Osteoblast (primary cell): ENCODE data around the gene HMCN1. TPM values are rescaled to one million over a fixed set of nuclear protein-coding genes. Genes with fewer than 3 reads are reported as not detected.
"Not testable (repeated sequence)": the region's sequence is repeated elsewhere in the genome, so short reads cannot be mapped to it uniquely, and the experiment has no call there.

Experiments used
- DNase-seq: peaks from one replicate; pipeline ENCODE4 v3.0.0; 2011; ENCODE audit warnings: low spot score, mixed read lengths; ENCODE audit not compliant: insufficient read length; ENCODE audit errors: missing footprints
- H2AFZ ChIP-seq: 2 replicates; pipeline ENCODE4 v1.6.0; 2011; ENCODE audit warnings: mild to moderate bottlenecking, low read length
- H3K27ac ChIP-seq: 2 replicates; pipeline ENCODE4 v1.5.1; 2011; ENCODE audit warnings: mild to moderate bottlenecking, low read depth, low read length, moderate library complexity
- H3K27me3 ChIP-seq: 2 replicates; pipeline ENCODE4 v1.6.0; 2012; ENCODE audit warnings: mild to moderate bottlenecking, control low read depth, inconsistent platforms, low read length, moderate library complexity; ENCODE audit not compliant: insufficient read depth
- H3K36me3 ChIP-seq: 2 replicates; pipeline ENCODE4 v1.5.1; 2011; ENCODE audit warnings: mild to moderate bottlenecking, low read length, control low read depth, moderate library complexity; ENCODE audit not compliant: insufficient read depth
- H3K4me1 ChIP-seq: 2 replicates; pipeline ENCODE4 v1.5.1; 2011; ENCODE audit warnings: mild to moderate bottlenecking, low read length, control low read depth, moderate library complexity; ENCODE audit not compliant: insufficient read depth
- H3K4me2 ChIP-seq: 2 replicates; pipeline ENCODE4 v1.6.0; 2011; ENCODE audit warnings: mild to moderate bottlenecking, low read length; ENCODE audit not compliant: insufficient read depth
- H3K4me3 ChIP-seq: fragments of 200-600 bp; sonication (generic); 3 replicates; pipeline ENCODE4 v1.5.1; 2012; ENCODE audit warnings: mild to moderate bottlenecking, low read length, inconsistent platforms; ENCODE audit not compliant: insufficient read depth
- H3K79me2 ChIP-seq: 2 replicates; pipeline ENCODE4 v1.6.0; 2012; ENCODE audit warnings: mild to moderate bottlenecking, low read length, control low read depth, inconsistent platforms; ENCODE audit not compliant: insufficient read depth
- H3K9me3 ChIP-seq: 2 replicates; pipeline ENCODE4 v1.5.1; 2011; ENCODE audit warnings: low read depth, low read length, control low read depth
- H4K20me1 ChIP-seq: 2 replicates; pipeline ENCODE4 v1.6.0; 2012; ENCODE audit warnings: mild to moderate bottlenecking, low read length, control low read depth; ENCODE audit not compliant: insufficient read depth
- total RNA-seq: library from RNA; depleted of rRNA; stranded (reverse); fragments of >200 nt; gene quantifications from 2 replicates; pipeline ENCODE4 v1.2.3, GENCODE V29; 2012
- TF ChIP-seq, protein P1 (sequence below): IDR thresholded peaks from 2 replicates; pipeline ENCODE4 v1.5.1; 2011; ENCODE audit warnings: mild to moderate bottlenecking, low read depth, low read length, moderate library complexity; ENCODE audit errors: extremely low read depth

The HMCN1 gene
- total RNA-seq, 1 donor: 178 TPM

DNA sequence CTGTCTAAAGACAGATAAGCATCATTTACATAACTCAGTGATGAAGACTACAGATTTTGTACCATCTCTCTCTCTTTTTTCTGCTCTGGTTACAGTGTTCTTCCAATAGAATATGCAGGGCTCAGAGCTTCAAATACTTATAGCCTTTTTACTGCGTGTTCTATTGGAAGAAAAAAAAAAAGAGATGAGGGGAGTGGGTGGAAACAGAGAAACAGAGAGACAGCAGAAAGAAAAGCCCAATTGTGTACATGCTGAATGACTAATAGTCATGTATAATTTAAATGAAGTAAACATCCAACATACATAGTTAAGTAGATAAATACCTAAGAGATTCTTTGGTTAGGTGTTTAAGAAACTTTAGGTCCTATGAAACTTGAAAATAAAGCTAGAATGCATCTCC lies 151.9 kb downstream of the HMCN1 start:
- Histone ChIP-seq H3K36me3 (no peaks in the 10 kb centered on the region), H4K20me1 (no peaks in the 10 kb centered on the region), H3K4me3 (no peak overlapping the region), H3K27me3 (no peaks in the 10 kb centered on the region), H2AFZ (no peak overlapping the region), H3K79me2 (no peaks in the 10 kb centered on the region), H3K9me3 (no peaks in the 10 kb centered on the region), H3K4me2 (no peak overlapping the region), H3K4me1 (no peaks in the 10 kb centered on the region), H3K27ac (no peak overlapping the region)
- TF ChIP-seq, protein P1, sequence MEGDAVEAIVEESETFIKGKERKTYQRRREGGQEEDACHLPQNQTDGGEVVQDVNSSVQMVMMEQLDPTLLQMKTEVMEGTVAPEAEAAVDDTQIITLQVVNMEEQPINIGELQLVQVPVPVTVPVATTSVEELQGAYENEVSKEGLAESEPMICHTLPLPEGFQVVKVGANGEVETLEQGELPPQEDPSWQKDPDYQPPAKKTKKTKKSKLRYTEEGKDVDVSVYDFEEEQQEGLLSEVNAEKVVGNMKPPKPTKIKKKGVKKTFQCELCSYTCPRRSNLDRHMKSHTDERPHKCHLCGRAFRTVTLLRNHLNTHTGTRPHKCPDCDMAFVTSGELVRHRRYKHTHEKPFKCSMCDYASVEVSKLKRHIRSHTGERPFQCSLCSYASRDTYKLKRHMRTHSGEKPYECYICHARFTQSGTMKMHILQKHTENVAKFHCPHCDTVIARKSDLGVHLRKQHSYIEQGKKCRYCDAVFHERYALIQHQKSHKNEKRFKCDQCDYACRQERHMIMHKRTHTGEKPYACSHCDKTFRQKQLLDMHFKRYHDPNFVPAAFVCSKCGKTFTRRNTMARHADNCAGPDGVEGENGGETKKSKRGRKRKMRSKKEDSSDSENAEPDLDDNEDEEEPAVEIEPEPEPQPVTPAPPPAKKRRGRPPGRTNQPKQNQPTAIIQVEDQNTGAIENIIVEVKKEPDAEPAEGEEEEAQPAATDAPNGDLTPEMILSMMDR: no peak
- DNase-seq: no peak

DNA sequence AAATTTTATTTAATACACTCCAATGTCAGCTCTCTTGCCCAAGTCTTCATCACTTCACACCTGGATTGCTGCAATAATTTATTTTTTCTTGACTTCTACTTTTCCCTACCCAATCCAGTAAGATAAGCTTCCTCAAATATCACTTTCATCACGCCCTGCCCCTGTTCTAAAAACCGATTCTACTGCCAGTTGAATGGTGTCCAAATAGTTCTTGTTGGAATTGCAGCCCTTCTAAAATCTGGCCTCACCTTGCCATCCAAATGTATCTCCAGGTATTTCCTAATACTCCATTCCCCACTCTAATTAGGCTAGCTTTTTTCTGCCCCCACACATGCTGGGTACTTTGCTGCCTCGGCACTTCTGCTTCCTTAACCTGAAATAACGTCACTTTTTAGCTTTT lies 152.5 kb downstream of the HMCN1 start:
- Histone ChIP-seq H3K27me3 (no peaks in the 10 kb centered on the region), H3K4me3 (no peak overlapping the region), H4K20me1 (no peaks in the 10 kb centered on the region), H3K9me3 (no peaks in the 10 kb centered on the region), H3K4me2 (no peak overlapping the region), H3K79me2 (no peaks in the 10 kb centered on the region), H3K4me1 (no peaks in the 10 kb centered on the region), H3K27ac (no peak overlapping the region), H3K36me3 (no peaks in the 10 kb centered on the region), H2AFZ (no peak overlapping the region)
- TF ChIP-seq, protein P1: no peak
- DNase-seq: no peak

DNA sequence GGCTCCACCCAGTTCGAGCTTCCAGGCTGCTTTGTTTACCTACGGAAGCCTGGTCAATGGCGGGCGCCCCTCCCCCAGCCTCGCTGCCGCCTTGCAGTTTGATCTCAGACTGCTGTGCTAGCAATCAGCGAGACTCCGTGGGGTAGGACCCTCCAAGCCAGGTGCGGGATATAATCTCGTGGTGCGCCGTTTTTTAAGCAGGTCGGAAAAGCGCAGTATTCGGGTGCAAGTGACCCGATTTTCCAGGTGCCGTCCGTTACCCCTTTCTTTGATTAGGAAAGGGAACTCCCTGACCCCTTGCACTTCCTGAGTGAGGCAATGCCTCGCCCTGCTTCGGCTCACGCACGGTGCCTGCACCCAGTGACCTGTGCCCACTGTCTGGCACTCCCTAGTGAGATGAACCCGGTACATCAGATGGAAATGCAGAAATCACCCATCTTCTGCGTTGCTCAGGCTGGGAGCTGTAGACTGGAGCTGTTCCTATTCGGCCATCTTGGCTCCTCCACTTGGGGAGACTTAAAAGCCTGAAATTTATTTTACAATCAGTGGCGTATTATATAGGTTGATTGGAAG lies 158.7 kb downstream of the HMCN1 start:
- not testable (repeated sequence) for H3K4me1 ChIP-seq, H2AFZ ChIP-seq, H4K20me1 ChIP-seq, H3K27me3 ChIP-seq, H3K36me3 ChIP-seq, H3K4me2 ChIP-seq, H3K27ac ChIP-seq, H3K9me3 ChIP-seq, DNase-seq, H3K4me3 ChIP-seq, H3K79me2 ChIP-seq

DNA sequence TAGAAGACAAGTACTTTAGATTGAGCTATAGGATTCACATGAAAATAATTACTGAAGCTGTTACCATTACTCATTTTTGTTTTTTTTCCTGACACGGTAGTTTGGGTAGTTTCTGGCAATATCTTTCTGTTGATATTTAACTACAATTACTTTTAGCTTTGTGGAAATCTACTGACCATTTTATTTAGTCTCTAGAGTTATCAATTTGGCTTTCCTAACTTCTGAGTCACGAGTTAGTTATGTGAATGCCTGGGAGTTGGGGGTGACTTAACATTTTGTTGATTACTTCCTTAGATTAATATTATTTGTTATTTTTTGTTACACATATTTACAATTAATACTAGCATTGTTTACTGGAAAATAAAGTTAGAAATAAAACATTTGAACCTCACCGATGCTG lies 160.6 kb downstream of the HMCN1 start:
- H3K36me3 ChIP-seq: no peaks in the 10 kb centered on the region
- H3K79me2 ChIP-seq: no peaks in the 10 kb centered on the region
- TF ChIP-seq, protein P1: no peak
- no peak for DNase-seq
- H2AFZ ChIP-seq: no peak overlapping the region
- peaks cover 7% of the 10 kb centered on the region for H3K4me1 ChIP-seq
- H4K20me1 ChIP-seq: no peaks in the 10 kb centered on the region
- H3K27me3 ChIP-seq: no peaks in the 10 kb centered on the region
- peak overlapping the region; percentile 35 for H3K27ac ChIP-seq
- no peak overlapping the region for H3K4me3 ChIP-seq
- no peak overlapping the region for H3K4me2 ChIP-seq
- H3K9me3 ChIP-seq: no peaks in the 10 kb centered on the region
